Measurements from ENCODE around the gene SLC9A9. TPM values are rescaled to one million over a fixed set of nuclear protein-coding genes. Genes with fewer than 3 reads are reported as not detected.

SLC9A9 gene
- polyA plus RNA-seq, 1 donor (not counting 4 experiments of a cell fraction or from before 2014, with no cell fraction given): 5.2 TPM

- peaks cover 7% of the 10 kb centered on the region for H3K4me1 ChIP-seq (ENCODE audit: control insufficient read depth, extremely low read depth, insufficient read depth, low read length)
- dilution Hi-C loops (cut with MboI; ENCODE audit: extremely low pct_ligation_motif_present, low sequenced_read_pairs): no loop called here
- no peak overlapping the region for H3K27ac ChIP-seq (ENCODE audit: control insufficient read depth, insufficient read depth, low read length)
- no peaks in the 10 kb centered on the region for H3K79me2 ChIP-seq (ENCODE audit: control insufficient read depth, insufficient read depth, low read length)
- FAIRE-seq: peak; percentile 51
- H3K9me1 ChIP-seq (ENCODE audit: control insufficient read depth, extremely low read depth, insufficient read depth, low read length): no peaks in the 10 kb centered on the region
- H4K20me1 ChIP-seq (ENCODE audit: control insufficient read depth, extremely low read depth, insufficient read depth, low read length): no peaks in the 10 kb centered on the region
- H3K4me3 ChIP-seq (ENCODE audit: control insufficient read depth in 2 of 3, extremely low read depth in 1 of 3, insufficient read depth in 2 of 3, low read depth in 1 of 3, low read length in 3 of 3): no peak overlapping the region
- H3K36me3 ChIP-seq (ENCODE audit: control insufficient read depth in 2 of 2, extremely low read depth in 1 of 2, insufficient read depth in 2 of 2, low read length in 2 of 2): no peaks in the 10 kb centered on the region
- H2AFZ ChIP-seq (ENCODE audit: control insufficient read depth, low read length): no peak overlapping the region
- H3K27me3 ChIP-seq (ENCODE audit: control insufficient read depth, extremely low read depth, insufficient read depth, low read length): no peaks in the 10 kb centered on the region
- H3K9me3 ChIP-seq (ENCODE audit: control insufficient read depth, low read depth, low read length): no peaks in the 10 kb centered on the region
- TF ChIP-seq CTCF (optimal IDR thresholded peaks at IDR 0.05 in 1 of 3, IDR thresholded peaks at IDR 0.05 in 1 of 3, conservative IDR thresholded peaks at IDR 0.05 in 1 of 3; ENCODE audit: extremely low read depth in 1 of 3, insufficient read depth in 2 of 3, low read length in 3 of 3): peak; percentile 74 to 82 (median 75)
- no peak for TF ChIP-seq EZH2 (IDR thresholded peaks at IDR 0.05; ENCODE audit: low read length)
- H3K4me2 ChIP-seq (ENCODE audit: control insufficient read depth, extremely low read depth, insufficient read depth, low read depth, low read length): no peak overlapping the region
- H3K9ac ChIP-seq (ENCODE audit: control insufficient read depth, extremely low read depth, insufficient read depth, low read length): no peak overlapping the region
- no peak for DNase-seq (ENCODE audit: low read depth, low spot score)
These were observed 37.6 kb upstream of the SLC9A9 start for GRCh38 chr3:143885780-143886427.

DNA sequence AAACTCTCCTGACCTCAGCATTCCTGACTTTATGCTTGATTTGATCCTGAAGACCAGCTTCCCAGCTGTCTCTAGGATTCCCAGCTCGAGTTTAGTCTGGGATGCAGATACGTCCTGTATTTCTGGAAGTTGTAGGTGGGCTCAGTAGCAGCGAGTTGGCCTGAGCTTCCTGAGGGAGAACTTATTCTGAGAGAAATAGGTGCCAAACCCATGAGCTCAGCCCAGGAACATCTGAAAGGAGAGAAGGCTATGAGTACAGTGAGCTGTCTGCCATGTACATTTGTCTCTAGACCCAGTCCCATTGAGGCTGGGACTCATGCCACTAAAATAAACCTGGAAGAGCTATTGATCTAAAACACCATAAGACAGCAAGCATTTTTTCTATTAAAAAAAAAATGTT is 36.6 kb upstream of the SLC9A9 start:
- Histone ChIP-seq H2AFZ (ENCODE audit: control insufficient read depth, low read length) (no peak overlapping the region), H3K4me1 (ENCODE audit: control insufficient read depth, extremely low read depth, insufficient read depth, low read length) (peaks cover 7% of the 10 kb centered on the region), H3K9me1 (ENCODE audit: control insufficient read depth, extremely low read depth, insufficient read depth, low read length) (no peaks in the 10 kb centered on the region), H3K27me3 (ENCODE audit: control insufficient read depth, extremely low read depth, insufficient read depth, low read length) (no peaks in the 10 kb centered on the region), H4K20me1 (ENCODE audit: control insufficient read depth, extremely low read depth, insufficient read depth, low read length) (no peaks in the 10 kb centered on the region), H3K36me3 (ENCODE audit: control insufficient read depth in 2 of 2, extremely low read depth in 1 of 2, insufficient read depth in 2 of 2, low read length in 2 of 2) (no peaks in the 10 kb centered on the region), H3K9me3 (ENCODE audit: control insufficient read depth, low read depth, low read length) (no peaks in the 10 kb centered on the region), H3K9ac (ENCODE audit: control insufficient read depth, extremely low read depth, insufficient read depth, low read length) (no peak overlapping the region), H3K79me2 (ENCODE audit: control insufficient read depth, insufficient read depth, low read length) (no peaks in the 10 kb centered on the region), H3K4me3 (ENCODE audit: control insufficient read depth in 2 of 3, extremely low read depth in 1 of 3, insufficient read depth in 2 of 3, low read depth in 1 of 3, low read length in 3 of 3) (no peak overlapping the region), H3K27ac (ENCODE audit: control insufficient read depth, insufficient read depth, low read length) (no peak overlapping the region), H3K4me2 (ENCODE audit: control insufficient read depth, extremely low read depth, insufficient read depth, low read depth, low read length) (no peak overlapping the region)
- no peak for TF ChIP-seq EZH2 (IDR thresholded peaks at IDR 0.05; ENCODE audit: low read length)
- no peak for TF ChIP-seq CTCF (optimal IDR thresholded peaks at IDR 0.05 in 1 of 3, IDR thresholded peaks at IDR 0.05 in 1 of 3, conservative IDR thresholded peaks at IDR 0.05 in 1 of 3; ENCODE audit: extremely low read depth in 1 of 3, insufficient read depth in 2 of 3, low read length in 3 of 3)
- dilution Hi-C loops (cut with MboI; ENCODE audit: extremely low pct_ligation_motif_present, low sequenced_read_pairs): no loop called here
- no peak for FAIRE-seq
- no peak for DNase-seq (ENCODE audit: low read depth, low spot score)

Data from keratinocyte (primary cell).